HG03571 (cell line): Measurements from ENCODE around the gene AP4E1.
"Not testable (repeated sequence)": the region's sequence is repeated elsewhere in the genome, so short reads cannot be mapped to it uniquely, and the experiment has no call there.

Experiments
- ATAC-seq: cut with Tn5 transposase; IDR thresholded peaks from one replicate; pipeline ENCODE4 v1.9.1; 2021; ENCODE audit not compliant: unreplicated experiment

The AP4E1 gene

DNA sequence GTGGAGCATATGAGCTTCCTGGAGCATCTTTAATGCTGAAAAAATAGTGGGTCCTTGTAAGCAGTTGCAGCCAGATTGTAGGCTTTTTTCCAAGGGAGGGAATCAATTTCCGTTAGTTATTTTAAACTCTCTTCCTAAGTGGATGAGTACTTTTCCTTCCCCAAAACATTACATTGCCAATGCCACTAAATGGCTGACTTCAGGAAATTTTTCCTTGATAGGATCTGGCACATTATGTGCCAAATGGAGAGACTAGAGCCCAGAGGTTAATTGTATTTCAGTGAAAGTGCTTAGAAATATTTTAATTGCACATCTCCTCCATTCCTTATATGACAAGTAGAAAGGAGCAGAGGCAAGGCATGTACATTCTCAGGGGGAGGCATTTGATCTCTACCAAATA lies 102.7 kb downstream of the AP4E1 start:
- no peak for ATAC-seq

GRCh38 chr15:51016615-51017014 lies 108.1 kb downstream of the AP4E1 start:
- ATAC-seq = no peak

GRCh38 chr15:51022206-51022605 lies 113.7 kb downstream of the AP4E1 start:
- no peak for ATAC-seq

- no peak for ATAC-seq
Observed at GRCh38 chr15:51023499-51023898, 115.0 kb downstream of the AP4E1 start.

DNA sequence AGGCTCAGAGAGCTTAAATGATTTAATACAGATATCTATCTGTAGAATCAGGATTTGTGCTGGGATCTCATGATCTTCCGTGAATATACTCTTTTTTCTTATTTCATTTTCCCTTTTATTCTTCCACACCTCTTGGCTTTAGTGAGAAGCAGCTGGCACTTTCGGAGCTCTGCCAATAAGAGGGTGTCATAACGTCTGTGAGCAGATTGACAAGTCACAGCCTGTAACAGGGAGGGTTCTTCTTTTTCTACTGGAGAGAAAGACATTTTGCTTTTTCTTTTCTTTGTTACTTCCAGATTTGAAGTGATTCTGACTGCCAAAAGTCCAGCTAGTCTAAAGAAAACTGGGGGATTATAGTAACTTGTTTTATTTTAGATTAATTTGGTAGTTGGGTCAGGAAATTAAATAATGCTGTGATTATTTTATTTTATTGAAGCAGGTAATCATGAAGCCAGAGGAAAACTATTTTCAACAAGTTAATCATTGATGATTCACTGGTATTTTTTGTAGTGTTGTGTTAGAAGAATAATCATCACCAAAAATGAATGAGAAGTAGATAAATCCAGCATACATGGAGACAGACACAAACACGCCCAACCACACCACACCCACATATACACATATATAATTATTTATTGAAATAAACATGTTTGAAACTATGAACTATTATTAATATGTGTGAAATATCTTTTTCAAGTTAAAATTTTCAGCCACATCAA lies 116.4 kb downstream of the AP4E1 start:
- ATAC-seq = no peak

DNA sequence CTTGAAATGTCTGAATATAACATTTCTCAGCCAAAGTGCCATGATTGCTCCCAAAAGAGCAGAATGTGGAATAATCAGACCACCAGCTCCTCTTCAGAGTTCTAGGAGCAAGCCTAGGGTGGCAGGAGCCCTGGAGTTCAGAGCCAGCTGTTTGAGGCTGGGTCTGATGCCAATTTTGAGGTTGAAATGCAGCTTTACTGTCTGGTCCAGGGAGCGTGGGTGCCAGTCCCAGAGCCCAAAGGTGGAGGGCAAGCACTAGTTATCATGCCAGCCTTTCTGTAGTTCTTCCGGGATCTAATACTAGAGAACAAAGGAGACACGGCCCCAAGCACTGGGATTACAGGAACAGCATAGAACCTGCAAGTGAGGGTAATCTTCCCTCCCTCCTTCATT lies 117.0 kb downstream of the AP4E1 start:
- ATAC-seq = no peak

DNA sequence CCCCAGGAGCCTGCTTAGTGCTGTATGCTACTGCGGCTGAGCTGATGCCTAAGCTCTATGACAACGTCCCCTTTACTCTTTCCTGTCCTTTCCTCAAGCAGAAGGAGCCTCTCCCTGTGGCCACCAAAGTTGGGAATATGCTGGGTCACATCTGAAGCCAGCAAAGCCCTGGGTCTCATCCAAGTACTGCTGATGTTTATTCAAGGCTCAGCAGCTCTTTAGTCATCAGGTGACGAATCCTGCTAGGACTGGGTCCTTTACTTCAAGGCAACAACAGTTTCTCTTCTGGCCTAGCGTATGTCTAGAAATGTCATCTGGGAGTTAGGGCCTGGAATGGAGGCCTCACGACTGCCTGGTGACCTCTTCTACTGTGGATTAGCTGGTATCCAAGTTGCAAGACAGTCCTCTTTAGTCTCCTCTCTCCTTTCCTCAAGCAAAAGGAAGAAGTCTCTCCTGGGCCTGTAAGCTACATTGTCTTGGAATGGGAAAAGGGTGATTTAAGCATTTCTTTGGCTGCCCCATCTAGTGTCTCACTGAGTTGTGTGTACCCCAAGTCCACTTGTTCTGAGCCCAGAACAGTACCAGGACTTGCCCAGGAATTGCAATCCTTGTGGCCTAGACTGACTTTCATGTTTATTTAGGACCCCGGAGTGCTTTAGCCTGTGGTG lies 122.3 kb downstream of the AP4E1 start:
- no peak for ATAC-seq

GRCh38 chr15:51037474-51037873 lies 129.0 kb downstream of the AP4E1 start:
- not testable (repeated sequence) for ATAC-seq

DNA sequence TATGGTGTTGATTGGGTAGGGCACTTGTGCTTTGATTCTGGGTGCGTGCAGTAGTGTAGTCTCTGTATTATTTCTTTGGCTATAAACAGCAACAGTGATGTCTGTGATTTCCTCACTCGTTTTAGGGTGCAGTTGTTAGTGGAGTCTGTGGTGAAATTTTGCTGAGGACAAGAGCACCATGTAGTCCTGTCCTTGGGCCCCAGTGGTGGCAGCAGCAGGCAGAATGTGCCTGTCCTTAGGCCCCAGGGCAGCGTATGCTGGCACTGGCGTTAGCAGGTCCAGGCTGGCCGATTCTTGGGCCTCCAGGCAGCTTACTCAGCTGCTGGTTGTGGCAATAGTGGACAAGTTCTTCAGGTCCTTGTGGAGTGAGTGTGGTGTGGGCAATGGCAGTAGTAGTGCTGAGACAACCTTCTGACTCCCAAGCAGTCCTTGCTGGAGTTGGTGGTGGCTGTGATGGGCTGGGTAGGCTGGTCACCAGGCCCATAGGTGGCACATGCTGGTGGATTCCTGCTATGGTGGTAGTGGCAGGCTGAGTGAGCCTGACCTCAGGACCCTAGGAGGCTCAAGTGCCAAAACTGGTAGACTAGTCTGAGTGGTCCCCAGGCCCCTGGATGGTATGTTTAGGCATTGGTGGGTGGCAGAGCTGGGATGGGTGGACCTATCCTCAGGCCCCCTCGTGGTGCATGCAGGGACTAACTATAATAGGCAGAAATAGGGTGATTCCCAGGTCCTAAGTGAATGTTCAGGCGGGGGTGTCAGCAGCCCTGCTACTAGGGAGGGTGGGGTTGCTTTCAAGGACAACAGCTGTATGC lies 129.9 kb downstream of the AP4E1 start:
- ATAC-seq = no peak

GRCh38 chr15:51038974-51039319 lies 130.5 kb downstream of the AP4E1 start:
- ATAC-seq = no peak

DNA sequence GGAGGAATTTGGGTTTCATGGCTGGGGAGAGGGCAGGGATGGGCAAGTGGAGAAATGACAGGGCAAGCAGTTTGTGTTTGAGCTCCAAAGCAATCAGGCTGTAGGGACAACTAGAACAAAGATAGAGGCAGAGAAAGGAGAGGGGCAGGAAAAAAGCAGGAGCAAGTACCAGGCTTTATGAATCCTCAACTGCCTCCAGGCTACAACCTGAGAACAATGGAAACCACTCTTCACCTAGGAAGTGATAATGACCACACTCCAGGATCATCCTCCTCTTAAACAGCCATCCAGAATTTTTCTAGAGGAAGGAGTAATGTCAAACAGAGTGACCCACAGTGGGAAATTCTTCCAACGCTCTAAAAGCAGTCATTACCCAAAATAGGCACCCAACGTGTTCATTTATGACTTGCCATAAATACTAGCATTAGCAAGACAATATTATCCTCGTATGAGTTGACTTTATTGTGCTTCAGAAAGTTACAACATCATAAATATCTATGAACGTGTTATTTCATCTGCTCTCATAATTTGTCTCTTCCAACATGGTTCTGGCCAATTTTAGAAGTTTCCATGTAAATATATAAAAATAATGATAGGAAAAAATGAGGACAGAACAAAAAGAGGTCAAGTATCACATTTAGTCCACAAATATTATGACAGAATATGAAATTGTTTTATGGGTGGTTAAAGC lies 135.7 kb downstream of the AP4E1 start:
- no peak for ATAC-seq

DNA sequence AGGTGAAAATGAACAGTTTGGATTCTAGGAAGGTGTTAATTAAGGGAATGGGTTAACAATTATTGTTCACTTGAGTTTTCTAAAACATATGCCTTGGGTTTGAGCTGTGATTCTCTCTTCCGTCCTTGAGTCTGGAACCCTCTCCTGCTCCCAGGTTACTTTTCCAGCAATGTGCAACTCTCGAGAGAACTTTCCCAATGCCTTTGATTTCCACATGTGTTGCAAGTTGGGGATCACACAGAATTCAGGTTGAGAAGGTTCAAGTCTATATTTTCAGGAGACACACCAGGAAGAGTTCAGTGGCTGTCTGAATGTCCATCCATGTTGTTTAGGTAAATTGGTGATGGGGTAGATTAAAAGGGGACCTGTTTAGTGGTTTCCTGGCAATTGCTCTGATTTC lies 137.5 kb downstream of the AP4E1 start:
- no peak for ATAC-seq

GRCh38 chr15:51046799-51047449 lies 138.4 kb downstream of the AP4E1 start:
- no peak for ATAC-seq

DNA sequence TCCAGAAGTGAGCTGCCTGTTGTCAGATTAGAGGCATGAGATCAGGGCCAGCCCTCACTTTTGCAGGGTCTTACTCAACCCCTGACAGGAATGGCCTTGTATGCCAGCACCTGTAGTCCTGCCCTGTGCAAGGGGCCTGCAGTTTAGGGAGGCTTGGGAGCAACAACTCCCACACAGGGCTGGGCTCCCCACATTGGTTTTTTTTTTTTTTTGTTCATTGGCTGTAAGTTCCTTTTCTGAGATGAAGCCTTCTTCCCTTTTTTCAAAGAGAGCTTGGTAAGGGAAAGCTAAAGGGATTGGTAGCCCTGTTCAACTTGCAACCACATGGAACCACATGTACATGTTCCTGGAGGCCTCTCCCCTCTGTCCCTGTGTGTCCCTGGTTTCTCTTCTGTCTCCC lies 139.8 kb downstream of the AP4E1 start:
- ATAC-seq = no peak

DNA sequence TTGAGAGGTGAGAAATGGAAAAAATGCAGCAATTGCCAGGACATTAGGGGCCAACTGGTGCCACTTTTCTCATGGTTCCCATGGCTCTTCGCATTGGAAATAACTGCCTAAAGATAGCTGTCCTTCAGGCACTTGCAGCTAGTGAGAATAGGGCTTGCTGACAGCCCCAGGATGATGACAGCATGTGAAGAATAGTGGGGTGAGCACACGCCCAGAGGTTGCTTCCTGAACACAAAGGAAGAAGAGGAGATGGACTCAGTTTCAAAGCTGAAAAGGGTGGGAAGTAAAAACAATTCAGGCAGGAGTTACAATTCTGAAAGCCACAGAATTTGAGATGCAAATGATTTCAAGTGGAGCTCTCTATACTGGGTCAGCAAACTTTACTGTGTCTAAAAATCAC lies 140.6 kb downstream of the AP4E1 start:
- ATAC-seq = no peak

DNA sequence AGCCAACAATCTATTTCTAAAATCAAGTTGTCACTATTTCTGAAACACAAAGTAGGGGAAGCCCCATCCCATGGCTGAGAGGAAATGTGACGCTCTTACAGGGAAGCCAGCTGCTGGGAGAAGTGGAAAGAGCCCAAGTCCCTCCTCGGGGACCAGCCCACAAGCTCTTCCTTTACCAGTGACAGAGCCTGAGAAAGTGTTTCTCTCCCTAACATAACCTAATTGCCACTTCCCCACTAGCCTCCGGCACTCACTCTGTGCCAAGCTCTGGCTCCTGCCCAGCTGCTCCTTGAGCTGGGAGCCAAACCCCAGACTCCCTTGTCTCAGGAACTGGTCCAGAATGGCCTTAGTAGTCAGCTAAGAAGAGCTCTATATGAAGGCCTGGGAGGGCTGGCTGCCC lies 143.3 kb downstream of the AP4E1 start:
- no peak for ATAC-seq

GRCh38 chr15:51053571-51053970 lies 145.1 kb downstream of the AP4E1 start:
- no peak for ATAC-seq

DNA sequence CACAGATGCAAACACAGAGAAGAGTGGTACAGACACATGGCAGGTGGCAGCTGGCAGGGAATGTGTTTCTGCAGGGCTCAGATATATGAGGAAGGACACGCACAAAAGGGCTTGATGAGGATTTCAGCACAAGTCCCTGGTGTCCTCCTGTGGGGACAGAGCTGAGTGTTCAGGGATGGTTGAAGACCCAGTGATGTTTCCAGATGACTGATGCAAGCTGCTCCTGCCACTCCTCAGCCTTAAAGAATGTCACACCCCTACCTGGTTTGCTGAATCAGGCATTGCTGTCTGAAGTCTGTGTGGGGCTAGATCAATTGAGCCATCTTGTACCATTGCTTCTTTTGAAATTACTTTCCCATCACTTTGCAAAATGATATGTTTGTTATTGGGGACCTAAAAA lies 146.1 kb downstream of the AP4E1 start:
- ATAC-seq = no peak
